SK-N-MC (cell line): ENCODE data around the gene CTDSP2.

ENCODE experiments used
- DNase-seq: peaks from one replicate; pipeline ENCODE4 v3.0.0-alpha.2; 2011; ENCODE audit warnings: low read depth, low spot score
- H3K27ac ChIP-seq: fragments of 200-600 bp; sonication (generic); 2 replicates; pipeline ENCODE4 v1.5.1; 2016; ENCODE audit warnings: mixed run types
- H3K36me3 ChIP-seq: fragments of 200-600 bp; sonication (generic); 2 replicates; pipeline ENCODE4 v1.6.1; 2017; ENCODE audit warnings: antibody characterized with exemption, low read length, mixed read lengths; ENCODE audit not compliant: insufficient read depth
- H3K4me3 ChIP-seq: fragments of 200-600 bp; sonication (generic); 2 replicates; pipeline ENCODE4 v1.5.1; 2016
- H3K9ac ChIP-seq: fragments of 200-600 bp; sonication (generic); 2 replicates; pipeline ENCODE4 v1.8.0; 2017; ENCODE audit warnings: mixed run types, mixed read lengths; ENCODE audit not compliant: insufficient read length
- H3K9me3 ChIP-seq: fragments of 200-600 bp; sonication (generic); 2 replicates; pipeline ENCODE4 v1.6.1; 2017; ENCODE audit warnings: low read depth, mild to moderate bottlenecking, antibody characterized with exemption, low read length, moderate library complexity, mixed read lengths
- EZH2 ChIP-seq: fragments of 200-600 bp; sonication (generic); IDR thresholded peaks from one replicate; pipeline ENCODE4 v1.6.1; 2017; ENCODE audit warnings: antibody characterized with exemption
- FOXP2 ChIP-seq: optimal IDR thresholded peaks from 2 replicates; pipeline ENCODE3; 2011; ENCODE audit warnings: mild to moderate bottlenecking, moderate library complexity; ENCODE audit not compliant: insufficient read depth; ENCODE audit errors: extremely low read length, control extremely low read depth
- POLR2AphosphoS5 ChIP-seq: IDR thresholded peaks from 2 replicates; pipeline ENCODE4 v1.6.1; 2012; ENCODE audit warnings: mild to moderate bottlenecking, low read depth, low read length, borderline replicate concordance

The CTDSP2 gene

GRCh38 chr12:57841445-57841844 lies 5.1 kb downstream of the CTDSP2 start:
- H3K9ac ChIP-seq, result no peak overlapping the region
- H3K4me3 ChIP-seq, result no peak overlapping the region; the same call in 1 of the 2 replicates
- TF ChIP-seq EZH2 (no peak), FOXP2 (no peak), POLR2AphosphoS5 (no peak)
- DNase-seq, result no peak
- peak overlapping the region; percentile 48; the same call in 1 of the 2 replicates for H3K27ac ChIP-seq
- H3K9me3 ChIP-seq, result no peaks in the 10 kb centered on the region
- no peaks in the 10 kb centered on the region for H3K36me3 ChIP-seq

GRCh38 chr12:57840726-57841125 lies 5.8 kb downstream of the CTDSP2 start:
- H3K27ac ChIP-seq, result peak overlapping the region; percentile 48; the same call in 1 of the 2 replicates
- no peak for DNase-seq
- no peak overlapping the region for H3K9ac ChIP-seq
- no peak for TF ChIP-seq EZH2
- TF ChIP-seq POLR2AphosphoS5, result peak; percentile 24; the same call in 1 of the 2 replicates
- H3K36me3 ChIP-seq, result no peaks in the 10 kb centered on the region
- no peak overlapping the region for H3K4me3 ChIP-seq
- no peaks in the 10 kb centered on the region for H3K9me3 ChIP-seq

- no peaks in the 10 kb centered on the region for H3K36me3 ChIP-seq
- H3K27ac ChIP-seq, result no peak overlapping the region
- H3K9ac ChIP-seq, result no peak overlapping the region
- no peak overlapping the region for H3K4me3 ChIP-seq
- TF ChIP-seq EZH2, result no peak
- no peak for TF ChIP-seq POLR2AphosphoS5
- TF ChIP-seq FOXP2, result no peak
- DNase-seq, result no peak
- no peaks in the 10 kb centered on the region for H3K9me3 ChIP-seq
Measured at GRCh38 chr12:57839996-57840395, 6.5 kb downstream of the CTDSP2 start.

GRCh38 chr12:57838594-57839302 lies 7.8 kb downstream of the CTDSP2 start:
- Histone ChIP-seq H3K27ac (peak overlapping the region; percentile 75), H3K9ac (no peak overlapping the region), H3K4me3 (peak overlapping the region; percentile 49), H3K9me3 (no peaks in the 10 kb centered on the region), H3K36me3 (no peaks in the 10 kb centered on the region)
- DNase-seq, result no peak
- no peak for TF ChIP-seq POLR2AphosphoS5
- TF ChIP-seq EZH2, result no peak

GRCh38 chr12:57837864-57838562 lies 8.5 kb downstream of the CTDSP2 start:
- TF ChIP-seq POLR2AphosphoS5, result no peak
- TF ChIP-seq FOXP2, result no peak
- peak; percentile 22 for DNase-seq
- Histone ChIP-seq H3K27ac (peak overlapping the region; percentile 75), H3K9me3 (no peaks in the 10 kb centered on the region), H3K4me3 (peak overlapping the region; percentile 49), H3K9ac (peak overlapping the region; percentile 7), H3K36me3 (no peaks in the 10 kb centered on the region)

- no peak for DNase-seq
- peak overlapping the region; percentile 48 for H3K4me3 ChIP-seq
- H3K27ac ChIP-seq, result peak overlapping the region; percentile 85
- no peaks in the 10 kb centered on the region for H3K36me3 ChIP-seq
- no peaks in the 10 kb centered on the region for H3K9me3 ChIP-seq
- peak overlapping the region; percentile 37 for H3K9ac ChIP-seq
- TF ChIP-seq EZH2, result no peak
- TF ChIP-seq POLR2AphosphoS5, result peak; percentile 48
Measured at GRCh38 chr12:57836442-57837375, 9.8 kb downstream of the CTDSP2 start.

DNA sequence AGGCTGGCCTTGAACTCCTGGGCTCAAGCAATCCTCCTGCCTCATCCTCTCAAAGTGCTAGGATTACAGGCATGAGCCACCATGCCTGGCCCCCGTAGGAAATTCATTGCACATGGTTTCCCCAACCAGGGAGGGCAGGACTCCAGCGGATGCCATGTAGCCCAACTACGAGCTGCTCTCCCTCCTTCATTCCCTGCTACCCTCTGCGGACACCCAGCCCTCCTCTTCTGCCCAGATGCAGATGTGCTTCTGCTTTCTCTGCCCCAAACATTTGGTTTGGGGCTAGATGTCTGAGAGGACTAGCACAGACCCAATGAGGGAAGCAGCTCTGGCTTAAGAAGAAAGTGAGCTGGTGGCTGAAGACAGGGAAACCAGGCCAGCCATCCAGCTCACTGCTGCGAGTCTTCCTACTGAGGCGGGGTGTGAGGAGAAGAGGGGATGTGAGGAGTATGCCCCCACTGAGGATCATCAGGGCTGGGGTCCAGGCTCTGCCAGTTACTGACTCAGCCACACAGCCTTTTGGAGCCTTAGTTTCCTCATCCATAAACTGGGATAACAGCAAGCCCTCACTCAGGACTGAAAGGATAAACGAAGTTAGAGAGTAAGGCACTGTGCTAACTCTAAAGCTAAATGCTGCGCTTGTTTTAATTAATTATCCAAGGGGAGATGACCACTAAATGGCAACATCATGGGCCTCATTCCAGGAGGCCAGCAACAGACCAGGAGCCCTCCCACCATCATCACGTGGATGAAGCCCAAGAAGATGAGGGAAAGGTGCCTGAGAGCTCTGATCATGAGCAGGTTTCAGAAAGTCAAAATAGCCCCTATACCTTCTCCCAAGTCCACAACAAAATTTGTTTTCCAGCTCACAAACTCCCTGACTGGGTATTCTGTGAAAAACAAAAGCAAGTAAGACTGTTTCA lies 10.9 kb downstream of the CTDSP2 start:
- Histone ChIP-seq H3K36me3 (no peaks in the 10 kb centered on the region), H3K27ac (peak overlapping the region; percentile 85), H3K9me3 (no peaks in the 10 kb centered on the region), H3K4me3 (peak overlapping the region; percentile 48; the same call in 1 of the 2 replicates), H3K9ac (peak overlapping the region; percentile 37)
- DNase-seq, result no peak
- TF ChIP-seq POLR2AphosphoS5 (no peak), FOXP2 (no peak), EZH2 (no peak)
